Measurements from ENCODE around the gene SPATA25.
"Not testable (repeated sequence)": the region's sequence is repeated elsewhere in the genome, so short reads cannot be mapped to it uniquely, and the experiment has no call there.

The SPATA25 gene, protein sequence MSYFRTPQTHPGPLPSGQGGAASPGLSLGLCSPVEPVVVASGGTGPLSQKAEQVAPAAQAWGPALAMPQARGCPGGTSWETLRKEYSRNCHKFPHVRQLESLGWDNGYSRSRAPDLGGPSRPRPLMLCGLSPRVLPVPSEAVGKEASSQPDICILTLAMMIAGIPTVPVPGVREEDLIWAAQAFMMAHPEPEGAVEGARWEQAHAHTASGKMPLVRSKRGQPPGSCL

DNA sequence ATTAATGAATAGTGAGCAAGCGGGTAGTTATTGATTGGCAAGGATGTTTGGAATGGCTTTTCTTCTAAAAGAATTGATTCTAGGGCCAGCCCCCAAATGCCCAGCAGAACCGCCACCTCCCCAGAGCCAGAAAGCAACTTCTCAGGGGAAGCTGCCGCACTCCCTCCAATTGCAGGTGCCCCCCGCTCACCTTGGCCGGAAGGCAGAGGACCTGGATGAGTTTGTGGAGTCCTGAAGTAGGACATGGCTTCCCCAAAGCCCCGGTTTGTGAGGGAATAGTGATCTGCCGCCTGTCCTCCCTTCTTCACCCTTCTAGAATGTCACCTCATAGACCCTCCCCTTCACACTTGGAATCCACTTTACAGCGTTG is at the start of gene SPATA25:
Gene SPATA25, minus strand, starts transcription at position 277 of the 370 bp plus-strand sequence. Its CDS starts 32 bp downstream, at position 245.
- no peak for DNase-seq

DNA sequence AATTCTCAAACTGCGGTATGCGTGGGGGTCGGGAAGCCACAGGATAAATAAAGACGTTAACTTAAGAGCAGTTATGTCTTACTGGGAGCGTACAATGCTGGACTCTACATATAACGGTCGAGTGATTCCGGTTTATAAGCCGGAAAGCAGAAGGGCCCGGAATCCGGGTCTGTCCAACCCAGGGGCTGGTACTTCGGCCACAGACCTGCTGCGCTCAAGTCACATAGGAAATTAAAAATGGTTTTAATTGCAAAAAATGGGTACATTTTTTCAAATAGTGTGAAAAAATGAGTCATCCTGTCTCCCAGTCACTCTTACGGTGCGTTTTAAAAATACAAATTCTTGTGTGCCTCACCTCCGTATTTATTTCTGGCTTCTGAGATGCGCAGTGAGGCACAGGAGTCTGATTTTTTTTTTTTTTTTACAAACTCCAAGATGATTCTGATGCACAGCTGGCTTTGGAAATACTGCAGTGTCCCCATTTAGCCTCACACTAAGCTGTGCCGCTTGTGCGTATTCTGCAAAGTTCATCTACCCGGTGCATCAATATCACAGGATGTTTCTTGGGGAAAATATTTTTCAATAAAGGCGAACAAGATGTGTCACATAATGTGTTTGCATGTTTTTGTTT is 48.1 kb upstream of the SPATA25 start:
- no peak for DNase-seq

DNA sequence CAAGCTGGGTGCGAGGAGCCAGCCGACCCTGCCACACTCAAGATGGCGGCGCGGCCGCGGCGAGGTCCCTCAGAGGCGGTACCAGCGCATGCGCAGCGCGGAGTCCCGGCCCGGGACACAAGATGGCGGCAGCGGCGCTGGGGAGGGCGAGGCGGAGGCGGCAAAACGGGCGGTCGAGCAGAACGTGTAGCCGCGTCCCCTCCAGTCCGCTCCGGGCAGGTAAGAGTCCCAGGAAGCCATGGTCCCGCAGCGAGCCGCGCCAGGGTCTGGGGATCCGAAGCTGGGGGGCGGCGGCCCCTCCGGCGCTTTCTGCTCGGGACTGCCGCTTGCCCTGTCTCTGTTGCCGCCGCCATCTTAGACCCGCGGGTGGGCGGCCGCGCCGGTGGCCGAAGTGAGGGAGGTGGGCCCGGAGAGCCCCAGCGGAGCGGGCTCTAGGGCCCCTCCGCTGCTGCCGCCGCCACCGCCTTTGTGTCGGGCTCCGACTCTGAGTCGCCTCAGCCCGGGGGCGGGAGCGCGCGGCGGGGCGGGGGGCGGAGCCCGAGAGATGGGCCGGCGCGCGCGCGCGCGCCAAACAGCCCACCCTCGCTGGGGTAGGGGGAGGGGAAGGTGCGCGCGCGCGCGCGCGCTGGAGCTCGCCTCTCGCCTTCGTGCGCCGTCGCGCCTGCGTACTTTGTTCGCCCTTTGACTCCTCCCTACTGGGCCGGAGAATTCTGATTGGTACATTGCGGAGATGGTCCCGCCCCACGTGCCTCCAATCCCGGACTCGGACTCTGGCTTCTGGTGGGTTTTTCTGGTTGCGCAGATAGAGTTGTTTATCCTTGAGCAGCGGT is 47.4 kb upstream of the SPATA25 start, which contains the start of gene PCIF1:
Gene PCIF1, plus strand, starts transcription at position 98 of the 830 bp plus-strand sequence. CDS start 4,317 bp downstream, outside the sequence.
- DNase-seq: peak; percentile 96

DNA sequence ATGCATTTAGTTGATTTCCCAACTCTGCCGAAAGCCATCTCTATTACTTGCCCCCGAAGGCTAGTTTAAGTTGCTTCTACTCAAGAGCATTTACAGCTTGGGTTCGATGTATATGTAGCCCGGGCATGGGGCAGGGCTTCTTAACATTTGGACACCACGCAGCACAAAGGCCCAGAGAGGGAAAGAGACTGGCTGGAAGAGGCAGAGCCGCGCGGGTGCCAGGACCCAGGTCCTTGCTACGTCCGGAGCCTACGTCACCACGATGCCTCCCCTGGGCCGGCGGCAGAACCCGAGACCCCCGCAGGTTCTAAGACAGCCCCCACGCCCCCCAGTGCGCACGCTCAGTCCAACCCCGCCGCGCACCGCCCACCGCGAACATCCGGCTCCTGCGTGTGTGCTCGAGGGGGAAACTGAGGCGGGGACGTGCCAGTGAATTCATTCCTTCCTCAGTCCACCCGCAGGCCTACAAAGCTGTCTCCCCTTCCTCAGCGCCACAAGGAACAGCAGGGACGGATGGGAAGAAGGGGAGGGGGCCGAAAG is 46.7 kb upstream of the SPATA25 start:
- DNase-seq: peak; percentile 64

DNA sequence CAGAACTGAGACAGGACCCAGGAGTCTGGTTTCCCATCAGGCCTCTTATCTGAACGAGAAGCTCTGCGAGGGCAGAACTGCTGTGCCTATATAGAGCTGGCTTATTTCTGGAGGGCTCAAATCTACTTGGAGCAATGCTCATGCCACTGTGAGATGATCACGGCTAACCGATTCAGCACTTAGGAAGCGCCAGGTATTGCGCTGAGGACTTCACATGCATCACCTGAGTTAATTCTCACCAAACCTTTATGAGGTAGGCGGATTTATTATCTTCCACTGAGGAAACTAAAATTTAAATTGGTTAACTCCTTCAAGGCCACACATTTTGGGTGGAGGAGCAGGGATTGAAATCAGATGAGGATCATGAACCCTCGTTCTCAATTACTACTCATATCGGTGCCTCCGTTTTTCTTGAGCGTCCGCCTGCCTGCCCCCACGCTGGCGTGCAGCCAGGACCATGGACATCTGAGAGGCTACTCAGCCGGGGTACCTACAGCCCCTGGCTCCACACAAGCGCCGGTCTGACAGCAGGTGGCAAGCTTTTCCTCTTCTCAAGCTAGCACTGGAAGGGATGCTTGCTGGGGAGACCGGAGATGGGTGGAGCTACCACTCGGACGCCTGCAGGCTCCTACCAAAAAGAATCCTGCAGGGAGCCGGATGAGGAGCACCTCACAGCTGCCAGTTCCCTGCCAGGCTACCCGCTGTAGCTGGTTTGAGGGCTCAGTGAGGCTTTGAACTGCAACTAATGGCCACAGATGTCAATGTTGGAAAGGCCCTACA is 46.0 kb upstream of the SPATA25 start:
- peak; percentile 75 for DNase-seq

DNA sequence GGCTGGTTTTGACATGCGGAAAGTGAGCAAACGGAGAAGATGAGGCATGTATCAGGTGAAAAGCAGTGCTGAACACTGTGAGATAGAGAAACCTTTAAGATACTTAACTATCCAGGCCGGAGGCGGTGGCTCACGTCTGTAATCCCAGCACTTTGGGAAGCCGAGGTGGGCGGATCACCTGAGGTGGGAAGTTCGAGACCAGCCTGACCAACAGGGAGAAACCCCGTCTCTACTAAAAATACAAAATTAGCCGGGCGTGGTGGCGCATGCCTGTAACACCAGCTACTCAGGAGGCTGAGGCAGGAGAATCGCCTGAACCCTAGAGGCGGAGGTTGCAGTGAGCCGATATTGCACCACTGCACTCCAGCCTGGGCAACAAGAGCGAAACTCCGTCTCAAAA is 44.3 kb upstream of the SPATA25 start:
- not testable (repeated sequence) for DNase-seq

DNA sequence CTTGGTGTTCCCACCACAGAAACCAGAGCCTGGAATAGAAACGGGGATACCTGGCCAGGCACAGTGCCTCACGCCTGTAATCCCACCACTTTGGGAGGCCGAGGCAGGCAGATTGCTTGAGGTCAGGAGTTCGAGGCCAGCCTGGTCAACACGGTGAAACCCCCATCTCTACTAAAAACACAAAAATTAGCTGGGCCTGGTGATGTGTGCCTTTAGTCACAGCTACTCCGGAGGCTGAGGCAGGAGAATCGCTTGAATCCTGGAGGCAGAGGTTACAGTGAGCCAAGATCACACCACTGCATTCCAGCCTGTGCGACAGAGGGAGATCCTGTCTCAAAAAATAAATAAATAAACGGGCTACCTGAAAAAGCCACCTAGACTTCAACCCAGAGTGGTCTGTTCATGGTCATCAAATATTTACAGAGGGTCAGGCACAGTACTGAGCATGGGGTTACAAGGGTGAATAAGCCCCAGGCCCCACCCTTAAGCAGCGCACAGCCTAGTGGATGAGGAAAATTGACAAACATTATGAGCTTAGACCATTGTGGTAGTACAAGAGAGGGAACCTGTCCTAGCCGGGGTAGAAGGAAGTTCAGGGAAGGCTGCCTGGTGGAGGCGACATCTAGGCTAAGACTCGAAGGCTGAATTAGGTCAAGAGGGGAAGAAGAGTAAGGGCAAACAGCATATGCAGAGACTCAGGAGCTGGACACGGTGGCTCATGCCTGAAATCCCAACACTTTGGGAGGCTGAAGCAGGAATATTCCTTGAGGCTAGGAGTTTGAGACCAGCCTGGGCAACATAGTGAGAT is 39.9 kb upstream of the SPATA25 start:
- no peak for DNase-seq

DNA sequence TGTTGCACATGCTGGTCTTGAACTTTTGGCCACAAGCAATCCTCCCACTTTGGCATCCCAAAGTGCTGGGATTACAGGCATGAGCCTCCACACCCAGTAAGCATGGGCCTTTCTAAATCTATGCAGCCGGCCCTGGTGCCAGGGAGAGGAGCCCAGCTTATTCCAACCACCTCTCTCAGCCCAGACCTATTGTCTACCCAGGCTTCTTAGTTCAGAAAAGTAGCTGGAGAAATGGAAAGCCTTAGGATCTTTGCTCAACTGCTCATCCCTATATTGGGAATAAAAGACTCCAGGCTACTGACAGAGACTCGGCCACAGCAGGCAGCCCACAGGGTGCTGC is 39.3 kb upstream of the SPATA25 start:
- DNase-seq: no peak

DNA sequence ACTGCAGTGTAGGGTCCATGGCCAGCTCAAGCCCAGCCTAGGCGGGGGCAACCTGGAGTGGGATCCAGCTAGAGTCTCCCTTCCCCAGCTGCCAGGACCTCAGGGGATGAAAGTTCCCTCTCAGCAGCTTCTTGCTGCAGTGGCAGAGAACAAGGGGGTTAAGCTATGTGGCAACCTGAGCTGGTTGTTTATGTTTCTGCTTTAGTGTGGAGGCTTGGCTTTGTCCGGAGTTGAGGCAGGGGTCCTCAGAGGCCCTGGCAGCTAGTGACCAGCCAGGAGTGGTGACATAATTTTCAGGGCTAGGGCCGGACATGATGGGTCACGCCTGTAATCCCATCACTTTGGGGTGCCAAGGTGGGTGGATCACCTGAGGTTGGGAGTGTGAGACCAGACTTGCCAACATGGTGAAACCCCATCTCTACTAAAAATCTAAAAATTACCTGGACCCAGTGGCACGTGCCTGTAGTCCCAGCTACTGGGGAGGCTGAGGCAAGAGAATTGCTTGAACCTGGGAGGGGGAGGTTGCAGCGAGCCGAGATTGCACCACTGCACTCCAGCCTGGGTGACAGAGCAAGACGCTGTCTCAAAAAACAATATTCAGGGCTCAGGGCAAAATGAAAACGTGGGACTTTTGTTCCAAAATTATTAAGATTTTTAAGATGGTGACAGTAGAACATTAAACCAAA is 38.5 kb upstream of the SPATA25 start:
- DNase-seq: no peak

DNA sequence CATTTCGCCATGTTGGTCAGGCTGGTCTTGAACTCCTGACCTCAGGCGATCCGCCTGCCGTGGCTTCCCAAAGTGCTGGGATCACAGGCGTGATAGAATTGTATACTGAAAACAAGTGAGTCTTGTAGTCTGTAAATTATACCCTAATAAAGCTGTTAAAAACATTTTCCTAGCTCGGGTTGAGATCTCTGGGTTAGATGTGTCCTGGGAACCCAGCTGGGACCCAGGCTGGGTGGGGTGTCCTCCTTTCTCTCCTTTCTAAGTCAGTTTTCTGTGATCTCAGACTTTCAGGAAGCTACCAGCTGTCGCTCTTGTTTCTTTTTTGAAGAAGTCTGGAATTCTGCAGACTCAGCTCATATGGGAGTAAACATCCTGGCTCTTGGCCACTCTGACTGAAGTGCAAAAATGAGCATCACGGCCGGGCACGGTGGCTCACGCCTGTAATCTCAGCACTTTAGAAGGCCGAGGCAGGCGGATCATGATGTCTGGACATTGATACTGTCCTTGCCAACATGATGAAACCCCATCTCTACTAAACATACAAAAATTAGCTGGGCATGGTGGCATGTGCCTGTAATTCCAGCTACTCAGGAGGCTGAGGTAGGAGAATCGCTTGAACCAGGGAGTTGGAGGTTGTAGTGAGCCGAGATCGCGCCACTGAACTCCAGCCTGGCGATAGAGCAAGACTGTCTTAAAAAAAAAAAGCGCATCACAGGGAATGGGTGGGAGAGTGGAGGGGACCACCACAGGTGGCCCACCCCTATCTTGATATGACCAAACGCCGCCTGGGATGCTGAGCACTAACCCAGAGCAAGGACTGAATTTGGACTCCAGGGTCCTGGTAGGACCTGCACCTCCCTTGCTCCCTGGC is 37.2 kb upstream of the SPATA25 start:
- no peak for DNase-seq

DNA sequence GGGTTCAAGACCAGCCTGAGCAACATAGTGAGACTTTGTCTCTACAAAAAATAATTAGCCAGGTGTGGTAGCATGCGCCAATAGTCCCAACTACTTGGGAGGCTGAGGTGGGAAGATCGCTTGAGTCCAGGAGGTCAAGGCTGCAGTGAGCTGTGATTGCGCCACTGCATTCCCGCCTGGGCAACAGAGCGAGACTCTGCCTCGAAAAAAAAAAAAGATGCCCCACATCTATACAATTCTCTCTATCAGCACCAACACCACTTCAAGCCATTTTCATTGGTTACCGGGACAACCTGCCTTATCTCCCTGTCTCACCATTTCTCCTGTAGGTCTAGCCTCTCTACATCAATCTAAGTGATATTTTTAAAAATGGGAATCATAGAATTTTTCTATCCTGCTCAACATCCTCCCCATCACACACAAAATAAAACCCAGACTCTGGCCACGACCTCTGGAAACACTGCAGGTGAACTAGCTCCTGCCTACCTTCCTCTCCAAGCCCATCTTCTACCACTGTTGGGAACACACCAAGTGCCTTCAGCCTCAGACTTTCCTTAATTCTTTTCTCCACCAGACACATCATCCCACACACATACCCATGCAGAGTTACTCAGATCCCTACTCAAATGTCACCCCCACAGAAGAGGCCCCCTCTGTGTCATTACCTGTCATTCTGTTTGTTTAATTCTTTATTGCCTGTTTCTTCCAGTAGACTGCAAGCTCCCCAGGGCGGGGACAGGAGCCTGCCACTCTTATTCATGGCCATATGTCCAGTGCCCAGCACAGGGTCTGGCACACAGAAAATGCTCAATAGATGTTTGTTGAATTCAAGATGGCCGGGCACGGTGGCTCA is 34.1 kb upstream of the SPATA25 start:
- no peak for DNase-seq

DNA sequence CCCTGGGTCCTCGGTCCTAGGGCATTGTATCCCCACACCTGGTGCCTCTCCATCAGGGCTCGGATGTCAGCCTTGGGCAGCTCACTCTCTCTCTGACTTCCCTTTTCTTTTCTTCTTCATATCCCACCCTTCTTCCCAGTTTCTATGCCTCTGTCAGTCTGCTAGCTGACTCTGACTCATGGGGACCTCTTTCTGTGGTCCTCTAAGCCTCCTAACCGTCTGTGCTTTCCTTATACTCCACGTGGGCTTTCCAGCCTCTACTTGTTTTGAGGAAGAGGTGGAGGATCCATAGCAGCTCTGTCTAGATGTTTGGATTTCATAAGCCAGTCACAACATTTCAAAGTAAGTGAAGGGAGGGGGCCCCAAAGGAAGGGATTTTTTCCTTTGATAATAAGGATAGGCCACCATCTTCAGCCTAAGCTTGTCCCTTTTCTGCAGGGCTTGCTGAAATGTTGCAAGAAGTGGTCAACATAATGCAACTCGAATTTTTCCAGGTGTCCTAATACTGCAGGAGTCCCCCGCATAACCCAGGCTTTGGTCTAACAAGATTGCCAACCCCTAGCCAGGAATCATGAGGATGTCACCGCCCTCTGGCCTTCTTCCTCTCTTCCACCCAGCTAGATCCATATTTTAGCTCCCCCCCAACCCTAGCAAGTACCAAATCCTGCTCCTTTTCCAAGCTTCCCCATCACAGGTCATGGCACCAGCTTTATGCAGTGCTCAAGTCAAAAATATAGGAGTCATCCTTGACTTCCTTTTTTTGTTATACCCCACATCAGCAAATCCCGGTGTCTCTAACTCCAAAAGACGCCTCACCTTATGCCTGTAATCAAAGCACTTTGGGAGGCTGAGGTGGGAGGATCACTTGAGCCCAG is 33.3 kb upstream of the SPATA25 start:
- no peak for DNase-seq

DNA sequence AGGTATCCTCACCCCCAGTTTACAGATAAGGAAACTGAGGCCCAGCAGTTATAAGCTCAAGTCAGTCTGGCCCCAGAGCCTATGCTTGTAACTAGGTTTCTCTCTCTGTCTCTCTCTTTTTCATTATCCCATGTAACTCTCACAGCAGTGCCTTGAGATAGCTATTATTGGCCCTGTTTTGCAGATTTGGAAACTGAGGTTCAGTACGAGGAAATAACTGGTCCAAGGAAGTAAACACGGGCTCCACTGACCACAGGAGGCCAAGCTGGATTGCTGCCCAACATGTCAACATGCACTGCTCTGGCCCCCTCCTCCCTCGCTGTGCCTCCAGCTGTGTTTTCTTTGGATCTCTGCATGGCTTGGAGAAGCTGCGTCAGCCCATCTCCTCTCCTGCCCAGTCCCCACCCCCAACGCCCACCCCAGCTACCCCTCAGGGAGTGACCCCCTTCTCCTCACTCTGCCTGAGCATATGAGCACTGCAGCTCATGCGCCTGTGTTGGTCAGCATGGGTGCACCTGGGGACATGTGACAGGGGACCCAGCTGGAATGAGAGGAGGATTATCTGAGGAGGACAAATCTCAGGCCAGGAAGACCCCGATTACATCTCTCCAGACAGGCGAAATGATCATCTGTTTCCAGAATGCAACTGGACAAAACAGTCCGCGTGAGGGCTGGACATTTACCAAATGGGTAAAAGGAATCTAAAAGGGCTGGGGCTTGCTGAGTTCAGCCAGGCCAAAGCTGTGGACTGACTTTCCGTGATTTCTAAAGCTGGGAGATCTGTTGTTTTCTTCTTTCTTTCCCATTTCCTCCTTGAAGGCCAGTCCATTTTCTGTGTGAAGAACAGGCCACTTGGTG is 32.3 kb upstream of the SPATA25 start:
- no peak for DNase-seq

DNA sequence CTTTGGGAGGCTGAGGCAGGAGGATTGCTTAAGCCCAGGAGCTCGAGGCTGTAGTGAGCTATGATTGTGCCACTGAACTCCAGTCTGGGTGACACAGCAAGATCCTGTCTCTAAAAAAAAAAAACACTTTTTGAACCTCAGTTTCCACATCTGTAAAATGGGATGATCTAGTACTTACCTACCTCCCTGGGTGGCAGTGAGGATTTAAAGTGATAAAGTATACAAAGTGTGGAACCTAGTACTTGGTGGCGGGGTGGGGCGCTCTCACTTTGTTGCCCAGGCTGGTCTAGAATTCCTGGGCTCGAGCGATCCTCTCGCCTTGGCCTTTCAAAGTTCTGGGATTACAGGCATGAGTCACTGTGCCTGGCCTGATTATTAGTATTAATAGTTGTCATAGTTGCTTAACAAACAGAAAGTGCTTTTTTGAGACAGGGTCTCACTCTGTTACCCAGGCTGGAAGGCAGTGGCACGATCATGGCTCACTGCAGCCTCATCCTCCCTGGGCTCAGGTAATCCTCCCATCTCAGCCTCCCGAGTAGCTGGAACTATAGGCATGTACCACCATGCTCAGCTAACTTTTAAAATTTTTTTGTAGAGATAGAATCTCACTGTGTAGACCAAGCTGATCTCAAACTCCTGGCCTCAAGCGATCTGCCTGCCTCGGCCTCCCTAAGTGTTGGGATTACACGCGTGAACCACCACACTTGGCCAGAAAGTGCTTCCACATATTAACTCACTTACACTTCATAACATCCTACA is 31.5 kb upstream of the SPATA25 start:
- DNase-seq: no peak

DNA sequence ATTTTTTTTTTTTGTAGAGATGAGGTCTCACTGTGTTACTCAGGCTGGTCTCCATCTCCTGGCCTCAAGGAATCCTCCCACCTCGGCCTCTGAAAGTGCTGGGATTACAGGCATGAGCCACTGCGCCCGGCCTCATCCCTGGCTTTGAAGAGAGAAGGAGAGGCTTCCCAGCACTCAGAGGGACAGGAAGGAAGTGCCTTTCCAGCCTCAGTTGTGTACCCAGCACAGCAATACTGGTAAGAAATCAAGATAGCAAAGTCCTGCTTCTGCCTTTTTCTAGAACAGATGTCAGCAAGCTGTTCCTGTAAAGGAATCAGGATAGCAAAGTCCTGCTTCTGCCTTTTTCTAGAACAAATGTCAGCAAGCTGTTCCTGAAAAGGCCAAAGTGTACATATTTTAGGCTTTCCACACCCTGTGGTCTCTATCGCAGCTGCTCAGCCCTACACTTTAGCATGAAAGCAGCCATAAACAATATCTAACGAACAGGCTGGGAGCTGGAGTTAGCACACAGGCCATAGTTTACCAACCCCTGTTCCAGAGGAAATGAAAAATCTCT is 30.8 kb upstream of the SPATA25 start:
- DNase-seq: no peak

DNA sequence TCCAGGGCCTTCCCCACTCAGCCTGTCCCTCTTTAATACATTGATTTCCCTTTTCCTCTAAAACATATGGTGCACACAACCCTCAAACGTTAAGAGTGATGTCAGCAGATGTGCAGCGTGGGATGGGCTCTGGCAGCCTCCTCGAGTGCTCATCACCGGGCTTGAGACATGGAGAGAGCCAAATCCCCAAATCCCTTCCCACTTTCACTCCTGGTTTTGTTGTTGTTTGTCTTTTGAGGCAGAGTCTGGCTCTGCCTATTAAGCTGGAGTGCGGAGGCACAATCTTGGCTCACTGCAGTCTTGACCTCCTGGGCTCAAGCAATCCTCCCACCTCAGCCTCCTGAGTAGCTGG is 30.3 kb upstream of the SPATA25 start:
- no peak for DNase-seq
